Esophagus squamous epithelium (tissue), 4 donors: ENCODE measurements around the gene MAZ.

ENCODE experiments used
- POLR2A ChIP-seq, 4 donors: fragments of 450-650 bp; IDR thresholded peaks; one replicate each; pipeline ENCODE4 v1.6.1; 2017; ENCODE audit warnings: antibody characterized with exemption in 4 of 4, mild to moderate bottlenecking in 4 of 4, moderate library complexity in 3 of 4
- TF ChIP-seq, protein P1 (sequence below), 6 experiments: fragments of 450-650 bp in 4 of 6; fragments of 200-600 bp in 2 of 6; sonication (generic) in 2 of 6; IDR thresholded peaks; one replicate each; pipeline ENCODE4 v1.5.1; 2016 to 2019; ENCODE audit warnings: antibody characterized with exemption in 6 of 6, mild to moderate bottlenecking in 4 of 6, moderate library complexity in 4 of 6

DNA sequence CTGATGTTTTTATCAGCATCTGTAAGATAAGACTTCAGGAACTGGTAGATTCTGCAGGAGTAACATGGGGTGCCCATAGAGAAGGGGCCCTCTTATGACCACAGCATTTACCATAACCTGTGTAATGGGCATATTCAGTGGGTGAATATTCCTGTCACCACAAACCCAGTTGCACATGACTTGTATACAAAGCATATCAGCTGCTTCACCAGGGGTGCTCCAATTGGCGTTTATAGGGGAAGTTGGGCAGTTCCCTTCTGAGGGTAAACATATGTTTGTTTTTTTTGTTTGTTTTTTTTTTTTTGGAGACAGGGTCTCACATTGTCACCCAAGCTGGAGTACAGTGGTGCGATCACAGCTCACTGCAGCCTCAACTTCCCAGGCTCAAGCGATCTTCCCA is 39.8 kb upstream of the MAZ start:
- TF ChIP-seq, protein P1, sequence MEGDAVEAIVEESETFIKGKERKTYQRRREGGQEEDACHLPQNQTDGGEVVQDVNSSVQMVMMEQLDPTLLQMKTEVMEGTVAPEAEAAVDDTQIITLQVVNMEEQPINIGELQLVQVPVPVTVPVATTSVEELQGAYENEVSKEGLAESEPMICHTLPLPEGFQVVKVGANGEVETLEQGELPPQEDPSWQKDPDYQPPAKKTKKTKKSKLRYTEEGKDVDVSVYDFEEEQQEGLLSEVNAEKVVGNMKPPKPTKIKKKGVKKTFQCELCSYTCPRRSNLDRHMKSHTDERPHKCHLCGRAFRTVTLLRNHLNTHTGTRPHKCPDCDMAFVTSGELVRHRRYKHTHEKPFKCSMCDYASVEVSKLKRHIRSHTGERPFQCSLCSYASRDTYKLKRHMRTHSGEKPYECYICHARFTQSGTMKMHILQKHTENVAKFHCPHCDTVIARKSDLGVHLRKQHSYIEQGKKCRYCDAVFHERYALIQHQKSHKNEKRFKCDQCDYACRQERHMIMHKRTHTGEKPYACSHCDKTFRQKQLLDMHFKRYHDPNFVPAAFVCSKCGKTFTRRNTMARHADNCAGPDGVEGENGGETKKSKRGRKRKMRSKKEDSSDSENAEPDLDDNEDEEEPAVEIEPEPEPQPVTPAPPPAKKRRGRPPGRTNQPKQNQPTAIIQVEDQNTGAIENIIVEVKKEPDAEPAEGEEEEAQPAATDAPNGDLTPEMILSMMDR (IDR thresholded peaks at IDR 0.05): no peak
- no peak for TF ChIP-seq POLR2A (IDR thresholded peaks at IDR 0.05)
